MM.1S (cell line): Measurements from ENCODE around the gene EPN3.

ENCODE experiments used
- DNase-seq: peaks from one replicate; pipeline ENCODE4 v3.0.0-alpha.2; 2015
- H2AFZ ChIP-seq: fragments of 300-600 bp; sonication (generic); 2 replicates; pipeline ENCODE4 v1.6.0; 2016; ENCODE audit warnings: antibody characterized with exemption, low read length
- H3F3A ChIP-seq: fragments of 300-600 bp; sonication (generic); 2 replicates; pipeline ENCODE4 v1.6.1; 2016; ENCODE audit warnings: mild to moderate bottlenecking, antibody characterized with exemption, low read length, moderate library complexity, mixed read lengths; ENCODE audit not compliant: insufficient read depth
- H3K27ac ChIP-seq: fragments of 300-600 bp; sonication (generic); 2 replicates; pipeline ENCODE4 v1.5.1; 2016; ENCODE audit warnings: mild to moderate bottlenecking, low read length
- H3K27me3 ChIP-seq: fragments of 300-600 bp; sonication (generic); replicated peaks from 2 replicates; pipeline ENCODE4 v1.6.0; 2016; ENCODE audit warnings: low read length; ENCODE audit not compliant: insufficient read depth
- H3K36me3 ChIP-seq: fragments of 300-600 bp; sonication (generic); replicated peaks from 2 replicates; pipeline ENCODE4 v1.6.1; 2016; ENCODE audit warnings: mild to moderate bottlenecking, low read length, mixed read lengths; ENCODE audit not compliant: insufficient read depth
- H3K4me1 ChIP-seq: fragments of 300-600 bp; sonication (generic); 2 replicates; pipeline ENCODE4 v1.6.1; 2016; ENCODE audit warnings: low read length, mixed read lengths
- H3K4me2 ChIP-seq: fragments of 300-600 bp; sonication (generic); 2 replicates; pipeline ENCODE4 v1.6.0; 2016; ENCODE audit warnings: low read depth, low read length
- H3K4me3 ChIP-seq: fragments of 300-600 bp; sonication (generic); 2 replicates; pipeline ENCODE4 v1.5.1; 2016; ENCODE audit warnings: low read length, mixed read lengths
- H3K79me2 ChIP-seq: fragments of 300-600 bp; sonication (generic); 2 replicates; pipeline ENCODE4 v1.6.1; 2016; ENCODE audit warnings: mixed run types, low read length, mixed read lengths
- H3K9ac ChIP-seq: fragments of 300-600 bp; sonication (generic); 2 replicates; pipeline ENCODE4 v1.6.1; 2016; ENCODE audit warnings: low read length, mixed read lengths
- H3K9me2 ChIP-seq: fragments of 300-600 bp; sonication (generic); replicated peaks from 2 replicates; pipeline ENCODE4 v1.6.1; 2016; ENCODE audit warnings: mild to moderate bottlenecking, low read length, mixed read lengths; ENCODE audit not compliant: insufficient read depth
- H3K9me3 ChIP-seq: fragments of 300-600 bp; sonication (generic); replicated peaks from 2 replicates; pipeline ENCODE4 v1.6.1; 2016; ENCODE audit warnings: mild to moderate bottlenecking, low read length, mixed read lengths; ENCODE audit not compliant: insufficient read depth
- H4K20me1 ChIP-seq: fragments of 300-600 bp; sonication (generic); 2 replicates; pipeline ENCODE4 v1.6.1; 2016; ENCODE audit warnings: mild to moderate bottlenecking, low read length, moderate library complexity, mixed read lengths; ENCODE audit not compliant: insufficient read depth
- EZH2 ChIP-seq: fragments of 300-600 bp; sonication (generic); optimal IDR thresholded peaks from 2 replicates; pipeline ENCODE3; 2017; ENCODE audit warnings: low read depth, mild to moderate bottlenecking, antibody characterized with exemption, low read length, mixed read lengths
- EZH2phosphoT487 ChIP-seq: fragments of 300-600 bp; sonication (generic); IDR thresholded peaks from 2 replicates; pipeline ENCODE4 v1.6.1; 2018; ENCODE audit warnings: antibody characterized with exemption, low read length
- TF ChIP-seq, protein P1 (sequence below): fragments of 300-600 bp; sonication (generic); IDR thresholded peaks from 2 replicates; pipeline ENCODE4 v1.5.1; 2016; ENCODE audit warnings: antibody characterized with exemption, low read length, mixed read lengths

EPN3 gene

DNA sequence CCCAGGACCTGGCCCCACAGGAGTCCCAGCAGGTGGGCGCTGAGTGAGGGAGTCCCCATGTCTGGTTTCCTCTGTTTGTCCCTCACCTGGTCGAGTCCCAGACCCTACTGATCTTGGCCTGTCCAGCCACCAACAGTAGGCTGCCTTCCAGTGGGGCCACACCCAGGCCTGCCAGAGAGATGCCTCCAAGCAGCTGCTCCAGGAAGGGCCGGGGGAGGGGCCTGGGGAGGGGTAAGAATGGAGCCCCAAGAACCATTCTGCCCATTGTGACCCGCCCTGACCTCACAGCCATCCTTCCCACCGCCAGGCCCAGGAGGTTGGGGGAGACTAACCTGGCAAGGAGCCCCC is 15.2 kb downstream of the EPN3 start:
- Histone ChIP-seq H3F3A (no peaks in the 10 kb centered on the region), H3K4me3 (peak overlapping the region; percentile 66), H3K27me3 (no peaks in the 10 kb centered on the region; the same call in 1 of the 2 replicates), H3K79me2 (no peaks in the 10 kb centered on the region), H3K4me1 (peaks cover 9% of the 10 kb centered on the region), H3K36me3 (no peaks in the 10 kb centered on the region), H3K9me2 (no peaks in the 10 kb centered on the region), H3K27ac (no peak overlapping the region), H4K20me1 (no peaks in the 10 kb centered on the region), H3K4me2 (peak overlapping the region; percentile 95), H2AFZ (peak overlapping the region; percentile 63), H3K9me3 (no peaks in the 10 kb centered on the region), H3K9ac (peak overlapping the region; percentile 64; the same call in 1 of the 2 replicates)
- TF ChIP-seq EZH2phosphoT487 = no peak
- no peak for TF ChIP-seq EZH2
- TF ChIP-seq, protein P1, sequence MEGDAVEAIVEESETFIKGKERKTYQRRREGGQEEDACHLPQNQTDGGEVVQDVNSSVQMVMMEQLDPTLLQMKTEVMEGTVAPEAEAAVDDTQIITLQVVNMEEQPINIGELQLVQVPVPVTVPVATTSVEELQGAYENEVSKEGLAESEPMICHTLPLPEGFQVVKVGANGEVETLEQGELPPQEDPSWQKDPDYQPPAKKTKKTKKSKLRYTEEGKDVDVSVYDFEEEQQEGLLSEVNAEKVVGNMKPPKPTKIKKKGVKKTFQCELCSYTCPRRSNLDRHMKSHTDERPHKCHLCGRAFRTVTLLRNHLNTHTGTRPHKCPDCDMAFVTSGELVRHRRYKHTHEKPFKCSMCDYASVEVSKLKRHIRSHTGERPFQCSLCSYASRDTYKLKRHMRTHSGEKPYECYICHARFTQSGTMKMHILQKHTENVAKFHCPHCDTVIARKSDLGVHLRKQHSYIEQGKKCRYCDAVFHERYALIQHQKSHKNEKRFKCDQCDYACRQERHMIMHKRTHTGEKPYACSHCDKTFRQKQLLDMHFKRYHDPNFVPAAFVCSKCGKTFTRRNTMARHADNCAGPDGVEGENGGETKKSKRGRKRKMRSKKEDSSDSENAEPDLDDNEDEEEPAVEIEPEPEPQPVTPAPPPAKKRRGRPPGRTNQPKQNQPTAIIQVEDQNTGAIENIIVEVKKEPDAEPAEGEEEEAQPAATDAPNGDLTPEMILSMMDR = no peak
- no peak for DNase-seq

- no peaks in the 10 kb centered on the region; the same call in 1 of the 2 replicates for H3K27me3 ChIP-seq
- no peaks in the 10 kb centered on the region for H4K20me1 ChIP-seq
These were observed 16.3 kb downstream of the EPN3 start for GRCh38 chr17:50548831-50549230.

DNA sequence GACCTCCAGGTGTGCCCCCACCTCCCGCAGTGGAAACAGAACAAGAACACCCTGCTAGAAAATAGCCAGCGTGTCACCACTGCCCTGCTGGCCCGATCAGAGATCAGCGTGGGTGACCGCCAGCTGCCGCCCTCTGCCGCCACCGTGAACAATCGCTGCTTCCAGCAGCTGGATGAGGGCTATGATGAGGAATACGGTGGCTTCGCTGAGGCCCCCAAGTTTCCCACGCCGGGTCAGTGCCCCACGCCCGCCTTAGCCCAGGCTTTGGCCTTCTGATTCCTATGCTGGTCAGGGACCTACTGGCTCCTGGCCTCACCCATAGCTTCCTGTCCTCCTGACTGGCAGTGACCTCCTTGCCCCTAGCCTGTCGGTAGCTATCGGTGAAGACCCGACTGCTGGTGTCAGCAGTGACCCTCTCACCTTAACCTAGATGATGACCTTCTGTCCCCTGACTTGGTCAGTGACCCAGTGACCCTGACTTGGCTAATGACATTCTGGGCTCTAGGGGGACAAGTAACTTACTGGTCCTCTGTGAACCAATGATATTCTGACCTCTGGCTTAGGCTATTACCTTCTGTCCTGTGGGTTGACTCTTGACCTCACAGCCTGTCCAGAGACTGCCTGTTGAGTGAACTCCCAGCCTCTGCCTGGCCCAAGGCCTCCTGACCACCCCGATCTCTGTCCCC is 16.9 kb downstream of the EPN3 start:
- no peaks in the 10 kb centered on the region for H3K79me2 ChIP-seq
- H3K36me3 ChIP-seq = no peaks in the 10 kb centered on the region
- DNase-seq = no peak

More at GRCh38 chr17:50548831-50549230, 16.3 kb downstream of the EPN3 start:
- no peak overlapping the region for H3K27ac ChIP-seq
- H3K36me3 ChIP-seq = no peaks in the 10 kb centered on the region
- H3K9me3 ChIP-seq = no peaks in the 10 kb centered on the region
- TF ChIP-seq, protein P1 = no peak
- TF ChIP-seq EZH2phosphoT487 = no peak
- no peak for TF ChIP-seq EZH2
- no peak overlapping the region for H2AFZ ChIP-seq
- no peaks in the 10 kb centered on the region for H3K9me2 ChIP-seq
- DNase-seq = no peak
- no peaks in the 10 kb centered on the region for H3F3A ChIP-seq
- peaks cover 9% of the 10 kb centered on the region for H3K4me1 ChIP-seq
- no peak overlapping the region for H3K4me3 ChIP-seq
- H3K9ac ChIP-seq = no peak overlapping the region
- no peak overlapping the region for H3K4me2 ChIP-seq
- no peaks in the 10 kb centered on the region for H3K79me2 ChIP-seq

GRCh38 chr17:50549969-50550368 is 17.4 kb downstream of the EPN3 start:
- H3K79me2 ChIP-seq = no peaks in the 10 kb centered on the region
- no peaks in the 10 kb centered on the region for H3K36me3 ChIP-seq
- no peaks in the 10 kb centered on the region for H3F3A ChIP-seq
- no peak for DNase-seq
- H3K27me3 ChIP-seq = no peaks in the 10 kb centered on the region; the same call in 1 of the 2 replicates
- TF ChIP-seq EZH2phosphoT487 = no peak
- TF ChIP-seq, protein P1 = no peak
- no peak overlapping the region for H3K9ac ChIP-seq
- H3K4me3 ChIP-seq = no peak overlapping the region
- H3K27ac ChIP-seq = no peak overlapping the region
- no peaks in the 10 kb centered on the region for H4K20me1 ChIP-seq
- H3K9me2 ChIP-seq = no peaks in the 10 kb centered on the region
- no peak overlapping the region for H2AFZ ChIP-seq
- H3K9me3 ChIP-seq = no peaks in the 10 kb centered on the region
- H3K4me1 ChIP-seq = peaks cover 9% of the 10 kb centered on the region
- H3K4me2 ChIP-seq = no peak overlapping the region

More for the DNA sequence above, 16.9 kb downstream of the EPN3 start:
- Histone ChIP-seq H3K4me2 (no peak overlapping the region), H3F3A (no peaks in the 10 kb centered on the region), H3K9me2 (no peaks in the 10 kb centered on the region), H3K27ac (no peak overlapping the region), H4K20me1 (no peaks in the 10 kb centered on the region), H3K27me3 (no peaks in the 10 kb centered on the region; the same call in 1 of the 2 replicates), H3K4me3 (no peak overlapping the region), H3K4me1 (peaks cover 9% of the 10 kb centered on the region), H3K9ac (no peak overlapping the region), H3K9me3 (no peaks in the 10 kb centered on the region), H2AFZ (no peak overlapping the region)
- TF ChIP-seq EZH2 = no peak
